ENCODE results near the gene MIGA1.
A peak's percentile ranks its signal among the peaks of the same experiment; 100 is the strongest.

MIGA1 gene

DNA sequence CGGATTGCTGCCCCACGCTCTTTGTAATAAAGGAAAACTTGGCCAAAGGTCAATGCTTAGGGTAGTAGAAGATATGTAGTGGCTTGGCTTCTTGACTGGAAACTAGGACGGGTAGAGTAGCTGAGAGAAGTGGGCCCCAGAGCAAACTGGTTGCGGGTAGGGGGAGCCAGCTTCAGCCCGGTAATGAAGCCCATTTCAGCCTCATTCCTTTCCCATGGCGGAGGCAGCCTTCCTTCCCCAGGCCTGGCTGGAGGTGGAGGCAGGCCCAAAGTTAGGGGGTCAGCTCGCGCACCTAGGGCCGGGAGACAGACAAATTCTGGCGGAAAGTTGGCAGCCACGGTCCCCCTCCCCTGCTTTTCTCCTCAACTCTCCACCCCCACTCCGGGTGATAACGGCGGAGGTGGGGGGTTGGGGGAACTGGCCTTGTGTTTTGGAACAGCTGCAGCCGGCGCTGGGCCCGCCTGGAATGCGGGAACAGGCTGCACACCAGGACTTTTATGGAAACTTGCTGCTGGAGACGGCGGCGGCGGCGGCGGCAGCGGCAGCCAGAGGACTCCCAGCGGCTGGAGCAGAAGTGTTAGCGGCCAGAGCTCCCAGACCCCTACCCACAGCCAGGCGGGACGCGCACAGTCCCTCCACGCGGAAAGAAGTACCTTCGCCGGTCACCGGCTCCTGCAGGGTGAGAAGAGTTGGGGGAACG, 108.8 kb downstream of the MIGA1 start, which contains the start of gene NEXN:
NEXN (plus strand) TSS at position 544 of the 700 bp plus-strand sequence. CDS start 27,483 bp downstream, outside the sequence.
- peak within 1 kb of the TSS; percentile 96 for H3K27ac ChIP-seq (ENCODE audit: low read depth, low read length)

DNA sequence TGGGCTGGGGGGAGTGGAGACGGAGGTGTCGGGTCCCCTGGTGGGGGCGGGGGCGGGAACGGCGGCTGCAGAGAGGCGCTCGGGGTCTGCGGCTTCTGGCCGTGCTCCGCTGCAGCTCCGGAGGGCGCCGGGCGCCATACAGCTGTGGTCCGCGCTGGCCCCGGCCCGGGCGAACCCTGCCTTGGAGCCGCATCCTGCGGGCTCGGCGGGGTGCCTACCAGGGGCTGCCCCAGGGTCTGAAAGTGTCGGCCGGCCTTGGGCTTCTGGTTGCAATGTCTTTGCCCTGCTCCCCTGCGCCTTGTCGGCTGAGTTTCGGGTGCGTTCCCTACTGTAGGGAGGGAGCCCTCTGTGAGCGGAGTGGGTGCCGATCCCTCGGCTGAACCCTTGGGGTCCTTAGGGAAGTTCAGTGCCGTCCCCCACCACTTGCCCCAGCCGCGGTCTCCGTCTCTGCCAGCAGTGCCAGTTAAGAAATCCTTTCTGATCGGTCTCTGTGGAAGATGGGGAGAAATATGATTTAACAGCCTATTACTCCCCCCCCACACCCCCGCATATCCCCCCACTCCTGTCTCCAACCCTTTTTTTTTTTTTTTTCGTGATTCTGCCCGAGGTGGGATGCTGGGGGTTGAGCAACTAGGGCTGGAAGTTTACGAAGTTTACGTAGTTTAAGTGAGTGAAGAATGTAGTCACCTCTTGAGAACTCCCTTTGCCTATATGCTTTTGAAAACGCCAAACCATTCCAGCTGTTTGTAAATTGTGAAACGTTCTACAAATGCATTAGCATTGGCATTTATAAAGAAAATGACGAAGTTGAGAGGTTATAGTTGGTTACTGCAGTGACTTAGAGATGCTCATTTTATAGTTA, 109.6 kb downstream of the MIGA1 start:
- H3K27ac ChIP-seq (ENCODE audit: low read depth, low read length) = peak overlapping the region; percentile 96
- H3K9me3 ChIP-seq (ENCODE audit: insufficient read depth, low read depth, low read length) = no peaks in the 10 kb centered on the region
- H3K36me3 ChIP-seq (ENCODE audit: insufficient read depth, low read length) = no peaks in the 10 kb centered on the region
- no peaks in the 10 kb centered on the region for H3K27me3 ChIP-seq (ENCODE audit: insufficient read depth, low read length)
- peaks cover 14% of the 10 kb centered on the region; the same call in 1 of the 2 replicates for H3K4me1 ChIP-seq (ENCODE audit: insufficient read depth, low read length)
- WGBS = 1% methylated on average over 42 of the region's 46 CpGs
- peak overlapping the region; percentile 86 for H3K4me3 ChIP-seq (ENCODE audit: low read length)
- H3K9ac ChIP-seq (ENCODE audit: low read depth, low read length) = peak overlapping the region; percentile 92

More for the DNA sequence above, 108.8 kb downstream of the MIGA1 start, which contains the start of gene NEXN:
- Histone ChIP-seq H3K4me3 (ENCODE audit: low read length) (peak within 1 kb of the TSS; percentile 86), H3K36me3 (ENCODE audit: insufficient read depth, low read length) (no peaks in the 10 kb centered on the region), H3K9ac (ENCODE audit: low read depth, low read length) (peak within 1 kb of the TSS; percentile 92), H3K4me1 (ENCODE audit: insufficient read depth, low read length) (peaks cover 14% of the 10 kb centered on the region; the same call in 1 of the 2 replicates), H3K27me3 (ENCODE audit: insufficient read depth, low read length) (no peaks in the 10 kb centered on the region), H3K9me3 (ENCODE audit: insufficient read depth, low read depth, low read length) (no peaks in the 10 kb centered on the region)
- WGBS = 2% methylated on average over 34 of the region's 36 CpGs

DNA sequence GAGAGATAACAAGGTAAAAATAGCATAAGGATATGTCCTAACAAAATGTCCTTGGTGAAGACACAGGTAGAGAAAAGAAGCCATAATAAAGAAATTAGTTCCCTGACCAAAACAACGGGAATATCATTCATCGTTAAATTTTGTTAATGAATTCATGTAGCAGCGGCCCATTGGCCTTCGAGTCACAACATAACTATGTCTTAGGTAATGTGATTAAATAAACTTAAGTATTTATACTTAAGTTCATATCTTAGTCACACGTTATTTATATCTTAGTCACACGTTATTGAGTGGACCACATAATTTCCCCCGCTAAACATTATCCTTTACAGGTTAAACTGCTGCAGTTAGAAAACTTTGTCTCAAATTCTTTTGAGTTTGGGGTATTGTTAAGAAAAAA, 110.2 kb downstream of the MIGA1 start:
- Histone ChIP-seq H3K36me3 (ENCODE audit: insufficient read depth, low read length) (no peaks in the 10 kb centered on the region), H3K27ac (ENCODE audit: low read depth, low read length) (no peak overlapping the region), H3K9me3 (ENCODE audit: insufficient read depth, low read depth, low read length) (no peaks in the 10 kb centered on the region), H3K27me3 (ENCODE audit: insufficient read depth, low read length) (no peaks in the 10 kb centered on the region), H3K9ac (ENCODE audit: low read depth, low read length) (peak overlapping the region; percentile 92; the same call in 1 of the 2 replicates), H3K4me3 (ENCODE audit: low read length) (peak overlapping the region; percentile 86), H3K4me1 (ENCODE audit: insufficient read depth, low read length) (peaks cover 14% of the 10 kb centered on the region; the same call in 1 of the 2 replicates)
- 41% methylated on average over 7 of the region's 7 CpGs for WGBS

DNA sequence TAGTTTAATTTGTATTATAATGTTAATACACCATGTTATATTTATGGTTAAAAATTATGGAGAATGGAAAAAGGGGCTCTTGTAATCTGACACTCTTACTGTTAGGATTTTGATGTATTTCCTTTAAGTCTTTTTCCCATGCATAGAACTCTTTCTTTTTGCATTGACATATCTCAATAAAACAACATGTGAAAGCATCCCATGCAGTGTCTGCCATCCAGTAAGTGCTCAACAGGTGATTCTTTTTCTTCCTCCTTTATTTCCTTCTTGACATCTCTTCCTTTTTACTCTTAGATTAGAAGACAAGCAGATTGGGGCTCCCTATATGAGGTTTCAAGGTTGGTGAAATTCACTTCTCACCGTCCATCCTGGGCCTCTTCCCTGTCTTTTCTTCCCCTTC, 111.8 kb downstream of the MIGA1 start:
- H3K4me1 ChIP-seq (ENCODE audit: insufficient read depth, low read length) = peaks cover 14% of the 10 kb centered on the region; the same call in 1 of the 2 replicates
- no peaks in the 10 kb centered on the region for H3K36me3 ChIP-seq (ENCODE audit: insufficient read depth, low read length)
- no peaks in the 10 kb centered on the region for H3K9me3 ChIP-seq (ENCODE audit: insufficient read depth, low read depth, low read length)
- no peak overlapping the region for H3K4me3 ChIP-seq (ENCODE audit: low read length)
- no peaks in the 10 kb centered on the region for H3K27me3 ChIP-seq (ENCODE audit: insufficient read depth, low read length)
- 92% methylated on average over 1 of the region's 1 CpG for WGBS
- H3K9ac ChIP-seq (ENCODE audit: low read depth, low read length) = no peak overlapping the region
- no peak overlapping the region for H3K27ac ChIP-seq (ENCODE audit: low read depth, low read length)

- no peak overlapping the region for H3K9ac ChIP-seq (ENCODE audit: low read depth, low read length)
These were observed 120.3 kb downstream of the MIGA1 start for GRCh38 chr1:77899647-77900320.

DNA sequence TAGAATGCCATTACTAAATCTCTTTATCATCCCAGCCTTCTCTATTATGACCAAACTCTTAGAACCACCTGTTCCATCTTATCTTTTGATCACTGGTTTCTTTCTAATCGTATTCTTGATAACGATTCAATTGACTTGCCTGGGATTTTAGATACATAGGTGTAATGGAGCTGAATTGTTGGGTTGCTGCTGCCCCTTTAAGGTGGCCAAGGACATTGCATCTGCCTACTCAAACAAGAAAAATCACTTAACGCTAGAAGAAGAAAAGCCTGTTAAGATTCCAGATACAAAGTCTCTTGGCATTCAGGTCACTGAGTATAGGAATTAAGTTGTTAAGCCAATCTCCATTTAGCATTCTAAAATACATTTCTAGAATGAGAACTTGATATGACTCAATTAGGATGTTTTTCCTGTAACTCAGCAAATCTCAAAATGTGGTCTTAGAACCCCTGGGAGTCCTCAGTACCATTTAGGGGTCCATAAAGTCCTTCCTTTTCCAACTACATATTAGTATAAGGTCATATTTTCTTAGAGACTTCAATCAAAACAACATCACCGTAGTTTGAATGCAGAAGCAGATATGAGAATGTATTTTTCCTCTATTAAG, 121.3 kb downstream of the MIGA1 start:
- Histone ChIP-seq H3K36me3 (ENCODE audit: insufficient read depth, low read length) (no peaks in the 10 kb centered on the region), H3K4me3 (ENCODE audit: low read length) (no peak overlapping the region), H3K27ac (ENCODE audit: low read depth, low read length) (no peak overlapping the region), H3K27me3 (ENCODE audit: insufficient read depth, low read length) (no peaks in the 10 kb centered on the region), H3K9me3 (ENCODE audit: insufficient read depth, low read depth, low read length) (no peaks in the 10 kb centered on the region), H3K4me1 (ENCODE audit: insufficient read depth, low read length) (no peaks in the 10 kb centered on the region), H3K9ac (ENCODE audit: low read depth, low read length) (no peak overlapping the region)
- 80% methylated on average over 2 of the region's 4 CpGs for WGBS

More at GRCh38 chr1:77899647-77900320, 120.3 kb downstream of the MIGA1 start:
- WGBS = 94% methylated on average over 2 of the region's 4 CpGs
- Histone ChIP-seq H3K4me1 (ENCODE audit: insufficient read depth, low read length) (no peaks in the 10 kb centered on the region), H3K4me3 (ENCODE audit: low read length) (no peak overlapping the region), H3K9me3 (ENCODE audit: insufficient read depth, low read depth, low read length) (no peaks in the 10 kb centered on the region), H3K27me3 (ENCODE audit: insufficient read depth, low read length) (no peaks in the 10 kb centered on the region), H3K36me3 (ENCODE audit: insufficient read depth, low read length) (no peaks in the 10 kb centered on the region), H3K27ac (ENCODE audit: low read depth, low read length) (no peak overlapping the region)

- Histone ChIP-seq H3K4me1 (ENCODE audit: insufficient read depth, low read length) (no peaks in the 10 kb centered on the region), H3K27ac (ENCODE audit: low read depth, low read length) (no peak overlapping the region), H3K27me3 (ENCODE audit: insufficient read depth, low read length) (no peaks in the 10 kb centered on the region), H3K4me3 (ENCODE audit: low read length) (no peak overlapping the region), H3K9ac (ENCODE audit: low read depth, low read length) (no peak overlapping the region), H3K36me3 (ENCODE audit: insufficient read depth, low read length) (no peaks in the 10 kb centered on the region), H3K9me3 (ENCODE audit: insufficient read depth, low read depth, low read length) (no peaks in the 10 kb centered on the region)
- 85% methylated on average over 1 of the region's 1 CpG for WGBS
These were observed 126.2 kb downstream of the MIGA1 start for GRCh38 chr1:77905603-77906002.

DNA sequence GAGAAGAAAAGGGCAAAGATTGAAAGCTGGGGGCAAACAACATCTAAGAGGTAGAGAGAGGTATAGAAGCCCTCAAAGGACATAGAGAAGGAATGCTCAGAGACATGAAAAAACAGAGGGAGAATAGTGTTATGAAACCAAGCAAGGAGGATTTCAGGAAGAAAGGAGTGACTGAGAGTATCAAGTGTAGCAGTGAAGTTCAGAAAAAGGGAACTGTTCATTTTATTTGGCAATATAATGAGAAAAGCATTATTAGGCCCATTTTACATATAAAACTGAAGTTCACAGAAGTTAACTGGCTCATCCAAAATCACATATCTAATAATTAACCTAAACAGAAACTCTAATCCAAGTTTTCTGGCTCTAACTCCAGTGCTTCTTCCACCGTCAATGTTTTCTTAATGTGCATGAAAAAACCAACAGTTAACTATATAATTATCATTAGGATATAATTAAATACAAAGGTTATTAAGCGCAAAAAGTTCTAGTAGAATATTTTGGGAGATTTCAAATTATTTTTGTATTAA, 126.6 kb downstream of the MIGA1 start:
- H3K4me3 ChIP-seq (ENCODE audit: low read length) = no peak overlapping the region
- H3K9ac ChIP-seq (ENCODE audit: low read depth, low read length) = no peak overlapping the region
- no peaks in the 10 kb centered on the region for H3K27me3 ChIP-seq (ENCODE audit: insufficient read depth, low read length)
- no peaks in the 10 kb centered on the region for H3K4me1 ChIP-seq (ENCODE audit: insufficient read depth, low read length)
- WGBS = 89% methylated on average over 1 of the region's 2 CpGs
- H3K36me3 ChIP-seq (ENCODE audit: insufficient read depth, low read length) = no peaks in the 10 kb centered on the region
- no peak overlapping the region for H3K27ac ChIP-seq (ENCODE audit: low read depth, low read length)
- H3K9me3 ChIP-seq (ENCODE audit: insufficient read depth, low read depth, low read length) = no peaks in the 10 kb centered on the region

DNA sequence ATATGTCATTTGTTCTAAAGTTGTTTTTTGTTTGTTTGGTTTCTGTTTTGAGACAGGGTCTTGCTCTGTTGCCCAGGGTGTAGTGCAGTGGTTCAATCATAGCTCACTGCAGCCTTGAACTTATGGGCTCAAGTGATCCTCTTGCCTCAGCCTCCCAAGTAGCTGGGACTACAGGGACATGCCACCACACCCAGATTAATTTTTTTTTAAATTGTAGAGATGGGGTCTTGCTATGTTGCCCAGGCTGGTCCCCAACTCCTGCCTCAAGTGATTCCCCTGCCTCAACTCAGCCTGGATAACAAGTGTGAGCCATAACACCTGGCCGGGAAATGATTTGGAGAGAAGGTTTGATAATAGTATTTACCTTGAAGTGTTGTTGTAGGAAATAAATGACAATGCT, 127.2 kb downstream of the MIGA1 start:
- Histone ChIP-seq H3K27ac (ENCODE audit: low read depth, low read length) (no peak overlapping the region), H3K27me3 (ENCODE audit: insufficient read depth, low read length) (no peaks in the 10 kb centered on the region), H3K36me3 (ENCODE audit: insufficient read depth, low read length) (no peaks in the 10 kb centered on the region), H3K4me1 (ENCODE audit: insufficient read depth, low read length) (no peaks in the 10 kb centered on the region), H3K9me3 (ENCODE audit: insufficient read depth, low read depth, low read length) (no peaks in the 10 kb centered on the region), H3K4me3 (ENCODE audit: low read length) (no peak overlapping the region), H3K9ac (ENCODE audit: low read depth, low read length) (no peak overlapping the region)
- WGBS = 80% methylated on average over 1 of the region's 1 CpG

GRCh38 chr1:77910116-77910515, 130.7 kb downstream of the MIGA1 start:
- Histone ChIP-seq H3K4me1 (ENCODE audit: insufficient read depth, low read length) (no peaks in the 10 kb centered on the region), H3K27me3 (ENCODE audit: insufficient read depth, low read length) (no peaks in the 10 kb centered on the region), H3K27ac (ENCODE audit: low read depth, low read length) (no peak overlapping the region), H3K9me3 (ENCODE audit: insufficient read depth, low read depth, low read length) (no peaks in the 10 kb centered on the region), H3K4me3 (ENCODE audit: low read length) (no peak overlapping the region), H3K36me3 (ENCODE audit: insufficient read depth, low read length) (no peaks in the 10 kb centered on the region), H3K9ac (ENCODE audit: low read depth, low read length) (no peak overlapping the region)
- 90% methylated on average over 4 of the region's 4 CpGs for WGBS

Data from HUES64 (cell line).